ENCODE data around the gene CFAP45.

GRCh38 chr1:159889821-159890252, 10.1 kb downstream of the CFAP45 start:
- TF ChIP-seq, protein P1, sequence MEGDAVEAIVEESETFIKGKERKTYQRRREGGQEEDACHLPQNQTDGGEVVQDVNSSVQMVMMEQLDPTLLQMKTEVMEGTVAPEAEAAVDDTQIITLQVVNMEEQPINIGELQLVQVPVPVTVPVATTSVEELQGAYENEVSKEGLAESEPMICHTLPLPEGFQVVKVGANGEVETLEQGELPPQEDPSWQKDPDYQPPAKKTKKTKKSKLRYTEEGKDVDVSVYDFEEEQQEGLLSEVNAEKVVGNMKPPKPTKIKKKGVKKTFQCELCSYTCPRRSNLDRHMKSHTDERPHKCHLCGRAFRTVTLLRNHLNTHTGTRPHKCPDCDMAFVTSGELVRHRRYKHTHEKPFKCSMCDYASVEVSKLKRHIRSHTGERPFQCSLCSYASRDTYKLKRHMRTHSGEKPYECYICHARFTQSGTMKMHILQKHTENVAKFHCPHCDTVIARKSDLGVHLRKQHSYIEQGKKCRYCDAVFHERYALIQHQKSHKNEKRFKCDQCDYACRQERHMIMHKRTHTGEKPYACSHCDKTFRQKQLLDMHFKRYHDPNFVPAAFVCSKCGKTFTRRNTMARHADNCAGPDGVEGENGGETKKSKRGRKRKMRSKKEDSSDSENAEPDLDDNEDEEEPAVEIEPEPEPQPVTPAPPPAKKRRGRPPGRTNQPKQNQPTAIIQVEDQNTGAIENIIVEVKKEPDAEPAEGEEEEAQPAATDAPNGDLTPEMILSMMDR (IDR thresholded peaks at IDR 0.05), result no peak
- no peak for TF ChIP-seq POLR2A (IDR thresholded peaks at IDR 0.05)
- TF ChIP-seq EP300 (IDR thresholded peaks at IDR 0.05; ENCODE audit: low read depth), result no peak
- TF ChIP-seq POLR2AphosphoS5 (IDR thresholded peaks at IDR 0.05), result no peak
